ENCODE data around the gene ARHGEF3.

The ARHGEF3 gene

DNA sequence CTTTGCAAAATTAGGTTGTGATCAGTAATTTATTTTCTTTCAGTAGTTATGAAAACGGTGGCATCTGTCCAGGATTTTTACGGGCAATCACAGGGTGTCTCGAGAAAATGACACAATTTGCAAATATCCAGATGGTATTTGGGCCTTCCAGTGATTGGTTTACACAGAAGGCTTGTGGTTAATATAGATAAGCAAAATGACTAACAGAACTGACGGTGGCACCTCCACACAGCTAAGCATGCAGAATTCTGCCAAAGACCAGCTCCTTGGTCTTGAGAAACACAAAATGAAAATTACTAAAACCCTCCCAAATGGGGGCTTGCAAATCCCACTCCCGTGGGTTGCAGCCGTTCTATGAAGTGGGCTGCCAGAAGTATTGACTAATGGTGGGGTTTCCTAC lies 5.5 kb downstream of the ARHGEF3 start:
- in situ Hi-C loops (cut with MboI; ENCODE audit: low sequenced_read_pairs): no loop called here

DNA sequence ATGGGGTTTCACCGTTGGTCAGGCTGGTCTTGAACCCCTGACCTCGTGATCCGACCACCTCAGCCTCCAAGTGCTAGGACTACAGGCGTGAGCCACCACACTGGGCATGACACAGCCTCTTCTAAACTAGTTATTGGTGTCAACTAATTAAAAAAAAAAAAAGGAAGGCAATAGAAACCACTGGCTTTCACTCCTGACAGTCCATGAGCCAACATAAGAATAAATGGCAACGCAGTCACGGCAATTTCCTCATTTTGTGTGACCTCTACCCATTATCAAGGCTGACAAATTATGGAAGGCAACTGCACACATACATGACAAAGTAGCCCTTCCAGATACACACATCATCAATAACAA lies 5.9 kb downstream of the ARHGEF3 start:
- in situ Hi-C loops (cut with MboI; ENCODE audit: low sequenced_read_pairs): no loop called here

DNA sequence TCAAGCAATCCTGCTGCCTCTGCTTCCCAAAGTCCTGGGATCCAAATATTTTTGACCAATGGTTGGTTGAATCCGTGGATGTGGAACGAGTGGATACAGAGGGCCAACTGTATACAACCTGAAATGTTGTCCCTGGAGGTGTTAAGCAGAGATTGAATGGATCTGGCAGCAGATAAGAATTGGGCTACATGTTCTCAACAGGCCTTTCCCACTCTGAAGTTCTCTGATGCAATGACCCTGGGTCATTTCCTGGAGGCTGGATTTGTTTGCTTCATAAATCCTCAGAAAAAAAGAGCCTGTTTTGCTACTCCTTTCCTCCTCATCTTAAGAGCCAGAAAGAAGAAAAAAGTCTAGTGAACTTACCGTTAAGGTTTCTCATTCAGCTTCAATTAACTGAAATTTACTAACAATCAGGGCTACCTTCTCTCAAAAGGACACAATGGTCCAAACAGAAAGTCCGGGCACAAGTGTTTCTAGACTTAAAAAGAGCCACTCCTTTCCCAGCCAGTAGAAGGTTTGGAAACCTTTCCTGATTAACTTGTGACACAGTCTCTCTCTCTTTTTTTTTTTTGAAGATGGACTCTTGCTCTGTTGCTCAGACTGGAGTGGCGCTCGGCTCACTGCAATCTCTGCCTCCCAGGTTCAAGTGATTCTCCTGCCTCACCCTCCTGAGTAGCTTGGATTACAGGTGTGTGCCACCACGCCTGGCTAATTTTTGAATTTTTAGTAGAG lies 6.5 kb downstream of the ARHGEF3 start:
- in situ Hi-C loops (cut with MboI; ENCODE audit: low sequenced_read_pairs): no loop called here

DNA sequence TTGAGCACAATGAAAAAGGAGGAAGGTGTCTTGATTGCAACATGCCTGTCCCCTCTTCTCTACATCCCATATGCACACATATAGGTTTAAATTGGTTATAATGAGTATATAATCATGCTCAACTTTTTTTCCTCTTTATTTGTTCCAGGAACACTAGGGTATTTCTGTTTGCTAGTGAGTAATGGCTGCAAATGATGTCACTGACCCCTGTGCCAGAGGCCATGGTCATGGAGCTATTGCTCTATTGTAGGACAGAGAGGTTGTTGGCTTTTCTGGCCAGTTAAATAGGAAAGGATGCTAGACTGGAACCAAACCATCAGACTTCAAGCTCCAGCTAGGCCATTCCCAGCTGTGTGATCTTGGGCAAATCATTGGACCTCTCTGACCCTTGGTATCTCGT lies 9.6 kb downstream of the ARHGEF3 start:
- in situ Hi-C loops (cut with MboI; ENCODE audit: low sequenced_read_pairs): no loop called here

DNA sequence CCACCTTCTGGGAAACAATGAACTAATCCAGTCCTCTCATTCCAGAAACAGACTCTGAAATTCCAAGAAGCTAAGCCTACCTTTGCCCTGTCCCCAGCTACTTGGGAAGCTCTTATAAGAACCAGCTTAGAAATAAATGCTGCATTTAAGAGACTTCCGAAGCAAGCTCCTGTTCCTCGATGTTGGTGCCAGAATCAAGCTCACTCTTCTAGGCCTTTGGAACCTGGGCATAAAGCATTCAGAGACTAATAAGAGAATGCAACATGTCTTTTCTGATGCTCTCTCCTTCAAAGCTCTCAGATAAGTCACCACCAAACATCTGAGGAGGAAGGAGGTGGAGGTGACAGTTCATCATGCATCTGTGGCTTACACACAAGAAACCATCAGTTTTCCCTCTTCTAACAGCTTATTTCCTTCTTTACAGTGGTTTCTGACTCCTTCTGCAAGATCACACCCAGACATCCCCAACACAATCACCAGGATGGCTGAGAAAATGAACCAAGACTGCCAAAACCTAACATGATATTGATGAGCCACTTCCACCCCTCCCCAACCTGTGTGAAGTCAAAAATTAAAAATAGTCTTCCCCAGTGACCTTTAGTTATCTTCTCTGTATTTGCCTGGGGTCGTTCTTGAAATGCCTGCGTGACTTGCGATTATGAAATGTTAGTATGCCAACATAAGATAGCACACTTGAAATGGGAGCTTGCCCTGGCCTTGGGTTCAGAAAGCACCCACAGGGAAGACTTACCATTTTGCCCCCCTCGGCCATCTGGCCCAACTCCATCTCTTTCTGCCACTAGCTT lies 11.5 kb downstream of the ARHGEF3 start:
- in situ Hi-C loops (cut with MboI; ENCODE audit: low sequenced_read_pairs): no loop called here

DNA sequence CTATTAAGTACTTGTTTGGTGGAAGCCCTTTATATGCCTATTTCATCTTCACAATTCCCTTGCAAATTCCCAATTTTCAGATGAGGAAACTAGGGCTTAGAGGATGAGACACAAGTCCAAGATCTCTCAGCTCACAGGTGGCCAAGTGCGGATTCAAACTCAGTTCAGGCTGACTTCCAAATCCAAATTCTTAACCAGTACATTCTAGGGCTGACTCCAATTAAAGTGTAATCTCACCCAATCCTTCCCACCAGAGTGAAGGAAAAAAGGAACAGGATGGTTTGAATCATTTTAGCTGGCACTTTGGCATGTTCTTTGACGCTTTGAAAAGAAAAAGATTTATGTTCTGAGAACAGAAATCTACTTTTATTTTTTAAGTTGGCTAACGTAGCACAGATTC lies 12.7 kb downstream of the ARHGEF3 start:
- in situ Hi-C loops (cut with MboI; ENCODE audit: low sequenced_read_pairs): no loop called here

DNA sequence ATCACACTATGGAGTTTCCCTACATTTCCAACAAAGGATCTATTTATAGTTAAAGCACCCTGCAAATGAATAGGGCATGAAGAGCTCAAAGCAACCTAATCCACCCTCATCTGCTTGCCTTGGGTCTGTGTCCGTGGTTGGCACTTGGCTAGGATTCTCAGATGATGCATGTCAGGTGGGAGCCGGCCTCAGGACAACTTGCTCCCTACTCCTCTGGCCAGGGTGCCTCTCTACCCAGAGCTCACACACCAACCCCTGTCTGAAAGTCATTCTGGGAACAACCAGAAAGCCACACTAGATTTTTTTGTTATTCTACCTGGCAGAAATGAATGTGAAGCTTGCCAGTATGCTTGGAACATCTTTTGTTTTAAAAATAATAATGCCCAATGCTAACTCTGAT lies 13.2 kb downstream of the ARHGEF3 start:
- in situ Hi-C loops (cut with MboI; ENCODE audit: low sequenced_read_pairs): no loop called here

DNA sequence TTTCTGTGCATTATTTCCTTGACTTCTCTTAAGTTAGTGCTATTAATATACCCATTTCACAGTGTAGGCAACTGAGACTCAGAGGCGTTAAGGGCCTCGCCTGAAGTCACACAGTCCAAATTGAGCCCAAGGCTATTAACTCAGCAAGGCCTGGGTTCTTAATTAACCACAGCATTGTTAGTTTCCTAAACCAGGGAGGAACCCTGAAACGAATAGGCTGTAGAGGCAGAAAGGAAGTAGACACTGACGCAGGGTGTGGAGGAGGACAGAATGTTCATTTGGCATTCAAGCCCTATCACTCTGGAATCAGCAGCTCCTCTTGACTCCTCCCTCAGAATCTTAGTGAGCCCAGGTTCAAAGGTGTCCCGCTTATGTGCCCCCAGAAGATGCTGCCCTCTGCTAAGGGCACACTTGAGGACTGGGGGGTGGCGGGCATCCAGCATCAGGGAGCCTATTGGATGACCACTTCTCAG lies 13.9 kb downstream of the ARHGEF3 start:
- in situ Hi-C loops (cut with MboI; ENCODE audit: low sequenced_read_pairs): no loop called here

DNA sequence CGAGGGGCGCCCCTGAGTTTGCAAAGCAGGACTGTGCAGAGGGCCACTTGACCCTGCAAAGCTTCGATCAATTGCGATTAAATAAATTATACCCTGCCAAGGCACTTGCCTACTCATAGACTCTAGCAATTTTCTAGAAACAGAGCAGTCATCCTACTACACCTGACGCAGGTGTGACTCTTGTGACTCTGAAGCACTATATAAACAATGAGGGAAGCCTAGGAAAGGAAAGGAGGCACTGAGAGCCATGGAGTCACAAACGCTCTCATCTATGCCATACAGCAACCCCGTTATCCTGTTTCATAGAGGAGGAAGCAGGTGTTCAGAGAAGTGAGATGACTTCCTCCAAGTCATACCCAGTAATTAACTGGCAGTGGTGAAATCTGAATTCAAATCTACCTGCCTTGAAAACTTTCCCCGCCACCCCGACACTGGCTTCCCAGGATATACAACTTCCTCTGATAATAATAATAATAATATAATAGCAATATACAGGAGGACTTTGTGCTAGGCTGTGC lies 14.4 kb downstream of the ARHGEF3 start:
- in situ Hi-C loops (cut with MboI; ENCODE audit: low sequenced_read_pairs): no loop called here

DNA sequence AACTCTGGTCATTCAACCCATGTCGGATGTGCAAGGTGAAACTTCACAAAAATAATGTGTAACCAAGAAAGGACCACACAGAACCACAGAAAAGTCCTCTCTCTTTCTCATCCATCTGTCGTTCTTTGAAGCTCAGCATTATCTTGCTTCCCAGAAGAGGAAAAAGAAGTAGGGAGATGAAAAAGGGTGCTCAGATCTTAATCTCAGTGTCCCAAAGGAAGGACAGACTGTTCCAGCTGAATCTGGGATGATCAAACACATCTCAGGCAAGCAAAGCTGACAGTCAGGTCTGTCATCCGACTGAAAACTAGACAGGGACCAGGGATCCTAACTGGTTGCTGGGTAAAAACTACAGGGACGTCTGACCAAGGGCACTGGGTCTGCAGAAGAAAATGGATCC lies 16.2 kb downstream of the ARHGEF3 start:
- in situ Hi-C loops (cut with MboI; ENCODE audit: low sequenced_read_pairs): no loop called here

DNA sequence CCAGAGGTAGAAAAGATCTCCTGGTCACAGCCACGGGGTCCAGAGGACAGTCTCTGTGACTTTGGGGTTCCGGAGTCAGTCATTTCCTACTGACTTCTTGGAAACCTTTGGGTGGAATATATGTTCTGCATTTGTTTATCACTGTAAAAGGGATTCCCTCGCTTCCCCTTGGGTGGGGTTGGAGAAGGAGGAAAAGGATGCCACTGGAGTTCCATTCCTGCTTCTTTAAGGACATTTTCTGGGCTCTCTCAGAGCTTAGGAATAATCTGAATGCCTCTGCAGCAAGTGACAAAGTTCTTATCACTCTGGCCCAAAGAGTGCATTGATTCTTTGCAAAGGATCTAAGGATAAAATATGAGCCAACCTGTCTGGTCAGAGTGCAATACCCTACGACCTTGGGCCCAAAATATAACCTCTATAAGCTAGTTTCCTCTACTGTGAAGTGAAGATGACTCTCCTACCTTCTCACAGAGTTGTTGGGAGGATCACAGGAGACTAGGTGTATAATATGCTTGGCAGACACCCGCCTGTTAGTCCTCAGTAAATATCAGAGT lies 17.2 kb downstream of the ARHGEF3 start:
- in situ Hi-C loops (cut with MboI; ENCODE audit: low sequenced_read_pairs): no loop called here

DNA sequence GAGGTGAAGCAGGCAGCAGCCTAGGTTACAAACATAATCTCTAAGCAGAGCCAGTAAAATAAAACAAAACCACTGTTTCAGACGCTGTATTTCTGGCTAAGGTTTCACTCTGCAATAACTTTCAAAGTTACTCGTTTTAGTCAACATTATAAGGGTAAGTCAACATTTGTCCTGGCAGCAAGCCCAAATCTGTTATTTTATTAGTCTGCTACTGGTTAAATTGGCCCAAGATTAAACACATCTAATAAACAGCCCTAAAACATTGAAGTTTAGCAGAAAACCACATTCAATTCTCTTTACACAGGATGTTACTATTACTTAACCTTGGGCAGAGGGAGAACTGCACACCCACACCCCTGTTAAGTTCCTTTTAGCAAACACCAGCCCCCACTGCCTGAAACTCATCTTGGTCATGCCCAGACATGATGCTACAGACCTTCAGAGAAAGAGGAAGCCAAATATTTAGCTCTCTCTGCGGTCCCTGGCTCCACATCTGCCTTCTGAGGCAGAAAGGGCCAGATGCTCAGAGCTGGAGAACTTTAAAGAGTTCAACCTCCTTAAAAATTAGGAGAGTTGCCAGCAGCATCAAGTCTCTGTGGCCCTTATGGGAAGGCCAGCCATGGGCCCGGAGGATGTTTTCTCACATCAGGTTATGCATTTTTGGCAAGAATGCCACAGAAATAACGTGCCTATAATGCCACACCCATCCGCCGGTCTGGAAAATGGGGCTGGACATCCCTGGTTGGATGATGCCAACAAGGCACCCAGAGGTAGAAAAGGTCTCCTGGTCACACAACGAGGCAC lies 17.9 kb downstream of the ARHGEF3 start:
- in situ Hi-C loops (cut with MboI; ENCODE audit: low sequenced_read_pairs): no loop called here

DNA sequence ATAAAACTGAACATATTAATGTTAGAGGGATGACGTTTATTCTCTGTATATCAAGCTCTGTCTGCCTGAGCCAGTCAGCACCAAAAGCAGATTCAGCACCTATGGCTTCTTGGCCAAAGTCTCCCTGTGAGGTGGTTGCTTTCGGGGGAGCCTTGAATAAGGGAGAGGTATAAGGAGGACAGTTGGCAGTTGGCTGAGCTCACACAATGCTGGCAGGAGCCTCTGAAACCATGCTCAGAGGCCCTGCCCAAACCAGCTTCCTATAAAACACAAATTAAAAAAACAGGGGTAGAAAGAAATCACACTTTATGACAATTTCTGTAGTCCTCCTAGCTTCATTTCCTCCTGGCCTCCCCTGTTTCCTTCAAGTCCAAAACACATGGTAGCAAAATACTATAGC lies 18.8 kb downstream of the ARHGEF3 start:
- in situ Hi-C loops (cut with MboI; ENCODE audit: low sequenced_read_pairs): no loop called here

DNA sequence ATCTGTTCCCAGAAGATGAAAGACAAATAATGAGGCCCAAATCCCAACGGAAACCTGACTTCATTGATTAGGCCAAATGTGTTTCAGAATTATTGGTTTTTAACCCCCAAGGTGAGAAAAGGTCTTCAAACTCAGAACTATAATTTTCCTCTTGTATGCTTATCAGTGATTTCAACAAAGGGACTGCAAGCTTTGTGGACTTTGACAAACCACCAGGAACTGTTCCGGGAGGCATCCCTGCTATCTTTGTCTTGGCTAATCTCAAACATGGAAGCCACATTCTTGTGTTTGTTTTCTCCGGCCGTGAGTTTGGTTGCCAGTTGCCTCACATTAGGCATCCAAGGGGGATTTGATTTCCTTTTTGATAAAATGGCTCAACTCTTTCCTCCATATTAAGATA lies 19.5 kb downstream of the ARHGEF3 start:
- in situ Hi-C loops (cut with MboI; ENCODE audit: low sequenced_read_pairs): no loop called here

DNA sequence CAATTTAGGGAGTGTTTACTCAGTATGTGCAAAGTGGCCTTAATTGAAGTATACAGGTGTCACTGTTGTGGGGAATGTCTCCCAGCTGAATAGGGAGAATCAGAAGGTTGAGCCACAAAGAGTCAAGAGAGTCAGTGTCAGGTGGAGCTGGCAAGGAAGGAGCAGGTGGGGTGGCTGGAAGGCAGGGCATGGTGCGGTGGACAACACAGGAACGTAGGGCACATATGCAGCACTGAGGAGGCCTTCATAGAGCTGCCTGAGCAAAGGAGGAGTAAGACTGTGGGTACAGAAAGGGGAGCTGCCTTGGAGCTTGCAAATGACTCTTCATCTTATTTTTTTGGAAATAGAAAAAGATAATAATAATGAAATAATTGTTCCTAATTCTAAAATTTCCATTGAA lies 20.0 kb downstream of the ARHGEF3 start:
- in situ Hi-C loops (cut with MboI; ENCODE audit: low sequenced_read_pairs): no loop called here

DNA sequence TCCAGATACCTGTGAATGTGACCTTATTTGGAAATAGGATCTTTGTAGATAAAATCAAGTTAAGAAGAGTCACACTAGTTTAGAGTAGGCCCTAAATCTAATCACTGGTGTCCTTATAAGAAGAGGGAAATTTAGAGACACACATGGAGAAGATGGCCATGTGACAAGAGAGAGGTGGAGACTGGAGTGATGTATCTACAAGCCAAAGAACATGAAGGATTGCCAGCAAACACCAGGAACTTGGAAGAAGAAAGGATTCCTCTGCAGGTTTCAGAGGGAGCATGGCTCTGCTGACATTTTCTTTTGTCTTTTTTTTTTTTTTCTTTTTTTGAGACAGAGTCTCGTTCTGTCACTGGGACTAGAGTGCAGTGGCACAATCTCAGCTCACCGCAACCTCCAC lies 20.8 kb downstream of the ARHGEF3 start:
- in situ Hi-C loops (cut with MboI; ENCODE audit: low sequenced_read_pairs): no loop called here

DNA sequence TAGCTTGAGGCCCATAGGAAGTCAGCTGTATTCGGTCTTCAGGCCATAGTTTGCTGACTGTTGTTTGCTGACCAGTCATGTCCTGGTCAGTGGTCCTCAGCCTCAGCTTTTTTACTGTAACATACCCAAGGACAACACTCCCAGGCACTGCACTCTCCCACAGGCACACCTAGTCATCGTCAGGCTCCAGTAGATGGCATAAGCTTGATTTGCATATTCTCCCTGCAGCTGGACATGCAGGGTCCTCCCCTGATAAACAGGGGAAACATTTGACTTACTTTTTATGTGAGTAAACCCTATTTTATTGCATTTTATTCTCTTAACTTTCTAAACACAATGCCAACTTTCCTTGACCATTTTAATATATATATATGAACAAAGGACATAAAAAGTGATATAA lies 22.9 kb downstream of the ARHGEF3 start:
- in situ Hi-C loops (cut with MboI; ENCODE audit: low sequenced_read_pairs): no loop called here

DNA sequence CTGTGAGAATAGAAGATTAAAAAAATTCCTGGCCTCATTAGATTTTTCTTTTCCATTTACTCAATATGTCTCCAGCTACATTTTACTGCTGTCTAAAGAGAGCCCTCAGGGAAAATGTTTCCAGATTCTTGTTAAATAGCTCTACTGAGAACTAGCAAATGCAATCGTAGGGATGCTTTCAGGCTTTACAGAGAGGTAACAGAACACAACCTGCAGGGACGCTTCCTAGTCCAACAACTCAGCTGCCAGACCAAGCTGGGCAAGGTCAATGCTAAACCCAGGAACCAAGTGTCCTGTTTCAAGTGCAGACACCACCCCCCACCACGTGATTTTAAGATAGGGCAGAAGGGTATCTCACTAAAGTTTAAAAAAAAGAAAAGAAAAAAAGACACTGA lies 25.2 kb downstream of the ARHGEF3 start:
- in situ Hi-C loops (cut with MboI; ENCODE audit: low sequenced_read_pairs): no loop called here

DNA sequence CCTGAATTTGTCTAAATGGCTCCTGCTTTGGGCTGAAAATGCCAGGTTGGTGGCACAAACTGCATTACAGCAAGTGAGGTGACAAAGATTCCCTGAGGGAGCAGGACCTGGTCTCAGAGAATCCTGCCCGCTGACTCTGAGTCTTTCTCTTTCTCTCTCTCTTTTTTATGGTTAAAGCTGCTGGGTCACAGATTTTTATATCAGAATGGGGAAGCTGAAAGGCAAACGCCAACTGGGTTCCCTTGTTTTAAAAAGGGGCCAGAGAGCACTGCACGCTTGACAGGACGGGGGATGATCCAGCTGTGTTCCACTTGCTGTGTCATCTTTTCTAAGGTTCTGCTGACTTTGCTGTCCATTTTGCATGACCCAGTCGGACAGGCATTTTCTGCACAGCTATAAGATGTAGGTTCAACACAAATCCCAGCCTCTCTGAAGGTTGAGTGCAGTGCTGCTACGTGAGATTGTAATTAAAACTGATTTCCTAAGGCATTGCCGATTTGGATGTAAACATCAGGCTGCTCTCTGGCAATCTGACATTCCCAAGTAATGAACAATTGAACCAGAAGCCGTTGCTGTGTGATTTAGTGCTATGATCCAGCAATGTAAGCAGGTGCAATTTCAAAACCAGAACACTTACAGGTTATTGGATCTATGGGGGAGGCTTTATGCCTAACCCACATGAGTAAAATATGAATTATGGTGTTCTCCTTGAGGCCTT lies 25.8 kb downstream of the ARHGEF3 start:
- in situ Hi-C loops (cut with MboI; ENCODE audit: low sequenced_read_pairs): no loop called here

DNA sequence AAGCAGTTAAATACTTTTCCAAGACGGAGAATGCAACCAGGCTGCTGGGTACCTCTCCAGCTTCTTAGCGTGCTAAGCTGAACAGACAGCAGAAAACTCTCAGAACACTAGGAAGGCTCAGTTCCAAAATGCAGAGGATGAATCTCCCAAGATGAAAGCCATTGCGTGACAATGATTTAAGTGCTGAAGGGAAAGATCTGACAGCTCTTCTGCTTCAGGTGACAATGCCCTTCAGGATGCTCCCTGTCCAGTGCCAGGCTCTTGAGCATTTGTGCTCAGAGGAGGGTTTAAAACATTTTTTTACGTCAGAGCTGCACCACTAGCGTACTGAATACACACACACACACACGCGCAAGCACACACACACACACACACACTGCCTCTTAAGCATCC lies 26.3 kb downstream of the ARHGEF3 start:
- in situ Hi-C loops (cut with MboI; ENCODE audit: low sequenced_read_pairs): no loop called here

DNA sequence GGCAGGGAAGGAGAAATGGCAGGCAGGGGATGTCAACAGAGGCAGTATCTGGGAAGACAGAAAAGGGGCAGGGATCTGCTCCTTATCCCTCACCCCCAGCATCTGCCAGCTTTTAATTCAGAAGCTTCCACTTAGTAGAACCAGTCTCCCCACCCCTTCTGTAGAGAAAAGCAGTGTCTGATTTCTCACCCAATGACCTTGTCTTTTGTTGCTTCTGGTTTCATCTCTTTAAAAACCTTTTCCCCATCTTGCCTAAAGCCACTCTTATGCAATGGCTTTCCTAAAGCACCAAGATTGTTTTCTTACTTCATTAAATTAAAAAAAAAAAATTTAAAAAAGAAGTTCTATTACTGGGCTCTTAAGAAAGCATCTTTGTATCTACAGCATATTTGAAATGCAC lies 27.8 kb downstream of the ARHGEF3 start:
- in situ Hi-C loops (cut with MboI; ENCODE audit: low sequenced_read_pairs): no loop called here

All from hTERT RPE-1 (cell line).